HG03025 (cell line): ENCODE data around the gene TBX1.

Experiments
- ATAC-seq: cut with Tn5 transposase; IDR thresholded peaks from one replicate; pipeline ENCODE4 v1.9.1; 2021; ENCODE audit warnings: mild to moderate bottlenecking, moderate library complexity; ENCODE audit not compliant: unreplicated experiment, low FRiP score

The TBX1 gene

DNA sequence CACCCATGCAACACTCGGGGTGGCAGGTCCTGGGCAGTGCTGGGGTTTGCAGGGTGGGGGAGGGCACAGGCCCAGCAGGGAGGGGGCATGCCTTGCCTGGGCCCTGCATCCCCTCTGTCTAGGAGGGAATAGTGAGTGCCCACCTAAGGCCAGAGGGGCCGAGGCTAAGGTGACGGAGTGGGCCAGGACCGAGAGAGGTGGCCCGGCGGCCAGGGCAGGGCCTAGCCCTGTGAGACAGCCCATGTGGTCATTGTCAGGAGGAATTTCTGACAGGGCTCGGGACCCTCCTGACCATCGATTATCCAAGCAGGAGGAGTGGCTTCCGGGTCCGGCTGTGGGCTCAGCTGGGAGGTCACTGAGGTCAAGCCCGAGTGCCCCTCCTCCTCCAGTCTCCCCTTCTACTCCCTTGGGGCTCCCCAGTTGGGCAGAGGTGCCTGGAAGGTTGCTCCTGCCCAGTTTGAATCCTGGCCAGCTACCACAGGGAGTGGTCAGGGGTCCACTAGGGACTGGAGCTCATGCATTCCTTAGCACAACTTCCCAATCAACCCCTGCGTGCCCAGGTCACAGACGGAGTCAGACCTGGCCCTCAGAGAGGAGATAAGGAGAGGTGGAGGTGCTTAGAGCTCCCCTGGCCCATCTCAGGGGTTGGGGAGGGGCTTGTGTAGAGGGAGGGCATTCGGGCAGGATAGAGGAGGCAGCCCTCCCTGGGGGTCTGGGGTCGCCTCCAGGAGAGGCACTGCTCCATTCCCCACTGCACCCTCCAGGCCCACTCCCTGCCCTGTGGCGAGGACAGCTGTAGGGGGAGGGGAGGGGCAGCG lies 22.5 kb upstream of the TBX1 start:
- no peak for ATAC-seq

DNA sequence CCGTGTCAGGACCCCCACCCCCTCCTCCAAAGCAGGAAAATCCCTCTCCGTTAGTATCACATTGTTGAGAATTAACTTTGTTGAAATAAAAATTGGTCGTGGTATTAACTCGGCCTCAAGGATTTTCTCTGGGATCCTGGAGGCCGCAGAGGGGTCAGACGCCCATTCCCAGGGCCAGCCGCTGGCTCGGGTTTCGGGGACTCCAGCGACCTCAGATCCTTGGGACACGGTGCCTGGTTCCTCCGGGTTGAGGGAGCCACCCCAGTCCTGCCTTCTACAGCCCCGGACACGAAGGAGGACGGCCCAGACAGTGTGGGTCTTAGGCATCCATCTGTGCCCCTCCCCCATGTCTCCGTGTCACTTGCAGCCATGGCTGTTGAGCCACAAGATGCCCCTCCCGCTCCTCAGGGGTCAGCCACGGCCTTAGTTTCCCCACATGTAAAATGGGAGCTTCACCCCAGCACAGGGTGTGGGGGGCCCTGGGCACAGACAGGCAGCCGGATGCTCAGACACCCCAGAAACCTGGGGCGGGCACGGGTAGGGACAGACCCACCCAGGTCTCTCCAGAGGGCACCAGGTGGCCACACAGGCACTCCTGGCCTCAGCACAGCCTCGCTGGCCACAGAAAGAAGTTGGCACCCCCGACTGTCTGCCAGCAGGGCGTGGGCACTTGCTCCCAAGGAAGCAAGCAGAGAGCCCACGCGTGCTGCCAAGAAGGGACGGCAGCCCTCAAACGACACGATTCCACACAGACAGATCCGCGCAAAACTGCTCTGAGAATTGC lies 21.7 kb upstream of the TBX1 start:
- ATAC-seq = no peak

GRCh38 chr22:19739448-19739895 lies 21.1 kb upstream of the TBX1 start:
- ATAC-seq = no peak

GRCh38 chr22:19739911-19740449 lies 20.6 kb upstream of the TBX1 start:
- ATAC-seq = no peak

DNA sequence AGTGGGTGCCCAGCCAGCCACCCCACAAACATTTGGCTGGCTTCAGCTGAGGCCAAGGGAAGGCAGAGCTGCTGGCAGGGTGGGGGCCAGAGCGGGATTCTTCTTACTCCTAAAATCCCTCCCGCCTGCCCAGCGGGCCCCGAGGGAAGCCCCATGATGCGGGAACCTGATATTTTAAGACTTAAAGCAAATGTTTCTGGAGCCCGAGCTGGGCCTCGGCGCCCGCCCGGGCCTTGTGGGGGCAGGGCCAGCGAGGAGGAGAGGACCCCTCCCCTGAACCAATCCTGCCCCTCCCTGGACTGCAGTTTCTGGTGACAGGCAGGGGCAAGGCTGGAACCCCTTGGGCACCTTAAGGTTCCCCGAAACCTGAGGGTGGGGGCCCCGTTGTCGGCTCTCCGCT lies 20.0 kb upstream of the TBX1 start:
- ATAC-seq = no peak

DNA sequence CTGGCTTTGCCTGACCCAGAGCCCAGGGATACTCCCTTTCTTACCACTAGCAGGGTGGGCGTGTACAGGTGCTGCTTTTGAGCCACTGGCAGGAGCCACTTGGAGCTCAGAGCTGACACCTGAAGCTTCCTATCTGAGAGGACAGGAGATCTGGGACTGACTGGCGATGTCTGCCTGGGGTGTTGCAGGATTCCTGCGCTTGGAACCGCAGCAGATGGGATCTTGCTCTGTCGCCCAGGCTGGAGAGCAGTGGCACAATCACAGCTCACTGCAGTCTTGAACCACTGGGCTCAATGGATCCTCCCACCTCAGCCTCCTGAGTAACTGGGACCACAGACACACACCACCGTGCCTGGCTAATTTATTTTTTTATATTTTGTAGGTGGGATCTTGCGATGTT lies 19.5 kb upstream of the TBX1 start:
- no peak for ATAC-seq

DNA sequence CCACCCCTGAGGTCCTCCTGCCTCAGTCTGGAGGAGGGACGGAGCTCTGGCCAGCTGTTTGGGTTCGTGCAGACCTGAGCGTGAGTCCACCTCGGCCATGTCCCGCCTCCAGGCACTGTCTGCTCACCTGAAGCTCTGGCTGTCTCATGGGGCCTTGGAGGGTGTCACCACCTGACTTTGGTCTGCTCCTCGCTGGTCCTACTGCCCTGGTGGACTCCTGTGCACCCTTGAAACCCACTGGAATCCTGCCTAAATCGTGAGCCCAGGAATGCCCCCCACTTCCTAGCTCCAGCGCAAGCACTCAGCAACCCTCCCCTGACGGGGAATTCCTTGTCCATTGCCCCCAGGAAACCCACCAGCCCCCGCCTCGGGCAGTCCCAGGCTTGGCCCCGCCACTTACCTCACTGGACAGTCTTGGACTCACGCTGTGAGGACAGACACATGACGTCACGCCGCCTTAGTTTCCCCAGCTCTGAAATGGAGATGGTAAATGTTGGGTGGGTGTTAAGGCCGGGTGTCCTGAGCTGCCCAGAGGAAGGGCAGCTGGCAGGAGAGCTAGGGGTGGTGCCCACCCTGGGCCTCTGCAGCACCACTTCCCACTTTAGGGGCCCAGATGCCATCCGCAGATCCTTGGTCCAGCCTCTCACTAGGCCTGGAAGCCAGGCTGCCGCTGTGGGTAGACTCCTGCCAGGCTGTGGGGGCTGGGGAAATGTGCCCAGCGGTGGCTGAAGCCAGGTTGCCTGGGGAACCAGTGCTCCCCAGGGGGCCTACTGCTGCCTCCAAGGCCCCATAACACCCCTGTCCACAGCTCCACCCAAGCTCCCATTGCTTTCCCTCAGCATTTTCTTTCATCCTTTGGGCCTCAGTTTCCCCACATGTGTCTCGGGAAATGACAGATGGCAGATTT lies 18.2 kb upstream of the TBX1 start:
- no peak for ATAC-seq

- ATAC-seq = no peak
Measured at GRCh38 chr22:19743081-19743480, 17.5 kb upstream of the TBX1 start.

- no peak for ATAC-seq
Measured at GRCh38 chr22:19743651-19744050, 16.9 kb upstream of the TBX1 start.

DNA sequence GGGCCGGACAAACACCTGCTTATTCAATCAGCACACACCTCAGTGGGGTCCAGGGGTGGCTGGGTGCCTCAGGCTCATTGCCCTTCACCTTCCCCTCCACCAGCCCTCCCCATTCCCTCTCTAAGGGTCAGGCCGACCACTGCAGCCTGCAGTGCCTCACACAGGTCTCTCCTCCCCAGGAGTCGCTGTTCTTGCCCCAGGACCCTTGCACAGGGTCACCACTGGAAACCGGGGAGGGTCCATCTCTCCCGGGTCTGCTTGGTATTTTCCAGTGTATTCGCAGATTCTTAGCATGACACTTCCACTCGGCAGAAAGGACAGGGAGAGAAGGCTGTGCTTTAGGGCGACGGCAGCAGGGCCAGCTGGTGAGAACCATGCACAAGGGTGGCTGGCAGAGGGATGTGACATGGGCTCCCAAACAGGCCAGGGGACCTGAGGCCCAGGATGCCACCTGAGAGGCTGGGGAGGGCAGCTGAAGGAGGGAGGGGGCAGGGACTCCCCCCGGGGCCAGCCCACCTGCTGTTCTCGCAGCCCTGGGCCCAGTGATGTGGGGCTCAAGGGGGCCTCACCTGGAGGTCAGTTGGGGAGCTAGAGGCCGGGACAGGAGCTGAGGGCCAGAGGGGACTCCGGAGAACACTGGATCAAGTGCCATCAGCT lies 16.1 kb upstream of the TBX1 start:
- ATAC-seq = no peak

- no peak for ATAC-seq
Measured at GRCh38 chr22:19745155-19746101, 15.2 kb upstream of the TBX1 start.

DNA sequence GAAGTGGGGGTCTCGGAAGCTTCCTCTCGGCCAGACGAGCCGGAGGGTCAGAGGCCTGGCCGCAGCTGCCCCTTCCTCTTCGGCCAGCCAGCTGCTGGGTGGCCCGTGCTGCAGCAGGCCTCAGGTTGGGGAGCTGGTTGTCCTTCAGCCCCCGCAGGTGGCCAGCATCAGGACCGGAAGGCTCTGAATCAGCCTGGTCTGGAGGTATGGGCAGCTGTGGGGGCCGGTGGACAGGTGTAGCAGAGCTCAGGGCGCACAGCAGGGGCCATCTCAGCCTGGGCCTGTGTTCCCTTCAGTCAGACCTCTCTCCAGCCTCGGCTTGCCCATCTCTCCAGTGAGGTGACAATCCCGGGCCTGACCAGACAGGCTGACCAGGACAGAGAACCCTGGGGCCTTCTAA lies 13.9 kb upstream of the TBX1 start:
- ATAC-seq = no peak

- no peak for ATAC-seq
Measured at GRCh38 chr22:19747551-19747950, 13.0 kb upstream of the TBX1 start.

DNA sequence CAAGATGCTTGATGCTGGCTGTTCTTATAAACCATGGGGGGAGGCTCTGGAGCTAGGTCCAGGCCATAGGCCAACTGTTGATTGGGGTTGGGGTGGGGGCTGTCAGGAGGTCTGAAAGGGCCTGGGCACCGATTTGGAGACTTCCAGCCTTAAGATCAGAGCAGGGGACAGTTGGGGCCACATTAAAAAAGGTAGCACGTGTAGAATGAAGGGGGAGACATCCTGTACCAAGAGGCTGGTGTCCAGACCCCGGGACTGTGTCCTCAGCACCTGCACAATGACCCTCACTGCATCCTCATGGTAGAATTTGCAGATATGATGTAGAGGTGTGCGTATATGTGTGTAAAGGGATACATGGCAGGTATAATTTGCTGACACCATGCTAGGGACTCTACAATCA lies 12.4 kb upstream of the TBX1 start:
- no peak for ATAC-seq

- ATAC-seq = no peak
Measured at GRCh38 chr22:19748991-19749664, 11.4 kb upstream of the TBX1 start.

DNA sequence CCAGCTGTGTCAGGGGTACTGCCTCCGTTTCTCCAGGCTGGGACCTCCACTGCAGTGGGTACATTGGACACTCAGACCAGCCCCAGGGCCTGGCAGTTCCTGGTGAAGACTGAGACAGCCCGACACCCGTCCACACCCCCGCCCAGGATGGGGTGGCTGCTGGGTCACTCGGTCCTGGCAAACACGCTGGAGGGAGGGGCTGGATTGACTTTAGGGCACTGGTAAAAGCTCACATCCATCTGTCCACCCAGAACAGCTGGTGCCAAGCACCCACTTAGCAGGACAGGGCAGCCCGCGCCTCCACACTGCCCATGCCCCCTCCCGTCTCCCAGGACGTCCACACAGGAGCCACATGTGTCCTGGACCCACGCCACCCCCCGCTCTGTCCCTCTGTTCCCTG lies 10.7 kb upstream of the TBX1 start:
- no peak for ATAC-seq

DNA sequence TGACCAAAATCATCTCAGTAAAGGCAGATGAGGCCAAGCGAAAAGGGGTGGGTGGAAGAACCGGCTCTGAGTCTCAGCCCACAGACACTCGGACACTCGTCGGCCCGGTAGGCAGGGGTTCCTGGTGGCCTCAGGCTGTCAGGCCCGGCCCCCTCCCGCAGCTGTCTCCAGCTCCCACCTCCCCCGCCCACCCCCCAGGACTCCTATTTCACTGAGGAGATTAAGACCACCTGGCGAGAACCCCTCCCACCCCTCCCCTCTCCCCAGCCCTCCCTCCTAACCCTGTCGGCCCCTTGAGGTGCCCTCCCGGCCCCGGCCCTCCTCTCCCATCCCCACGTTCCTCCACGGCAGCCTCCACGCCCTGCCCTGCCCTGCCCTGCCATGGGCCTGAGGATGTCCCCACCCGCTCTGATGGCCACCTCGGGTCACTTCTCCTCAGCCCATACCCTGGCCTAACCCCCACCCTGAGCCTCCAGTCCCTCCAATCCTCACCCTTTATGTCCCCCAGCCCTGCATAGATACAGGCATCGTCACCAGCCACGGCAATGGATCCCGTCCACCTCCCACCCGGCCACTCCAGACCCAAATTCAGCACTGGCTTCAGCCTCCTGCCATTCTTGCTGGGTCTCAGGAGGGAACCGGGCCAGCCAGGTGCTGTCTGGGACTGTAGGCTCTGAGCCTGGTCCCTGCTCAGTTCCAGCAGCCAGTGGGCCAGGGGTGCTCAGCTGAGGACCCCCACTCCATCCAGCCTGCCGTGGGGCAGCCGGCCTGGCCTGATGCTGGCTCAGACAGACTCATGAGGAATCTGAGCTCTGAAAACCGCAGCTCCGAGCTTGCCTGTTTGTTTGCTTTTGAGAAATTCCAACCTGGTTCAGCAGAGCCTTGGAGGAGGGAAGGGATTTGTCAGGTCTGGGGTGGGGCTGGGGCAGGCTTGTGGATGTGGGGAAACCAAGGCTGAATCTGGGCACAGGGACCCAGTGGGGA lies 9.8 kb upstream of the TBX1 start:
- no peak for ATAC-seq
